ENCODE results near the gene AP4M1.

DNA sequence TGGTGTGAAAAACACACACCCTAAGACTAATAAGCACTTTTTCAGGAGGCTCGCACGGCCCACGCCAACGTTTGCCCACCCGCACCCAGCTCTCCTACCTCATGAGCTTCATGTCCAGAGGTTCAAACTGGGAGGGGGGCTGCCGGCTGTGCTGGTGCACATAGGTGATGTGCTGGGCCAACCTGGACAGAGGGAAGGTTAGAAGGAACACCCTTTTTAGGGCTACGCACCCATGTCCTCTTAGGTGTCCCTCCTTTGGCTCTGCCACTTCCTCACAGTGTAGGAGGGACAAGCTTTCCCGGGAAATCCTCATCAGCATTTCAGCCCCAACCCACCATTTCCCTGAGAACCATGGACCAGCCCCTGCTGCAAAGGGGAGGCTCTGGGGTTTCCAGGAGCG is 6.2 kb upstream of the AP4M1 start:
- TF ChIP-seq, protein P1, sequence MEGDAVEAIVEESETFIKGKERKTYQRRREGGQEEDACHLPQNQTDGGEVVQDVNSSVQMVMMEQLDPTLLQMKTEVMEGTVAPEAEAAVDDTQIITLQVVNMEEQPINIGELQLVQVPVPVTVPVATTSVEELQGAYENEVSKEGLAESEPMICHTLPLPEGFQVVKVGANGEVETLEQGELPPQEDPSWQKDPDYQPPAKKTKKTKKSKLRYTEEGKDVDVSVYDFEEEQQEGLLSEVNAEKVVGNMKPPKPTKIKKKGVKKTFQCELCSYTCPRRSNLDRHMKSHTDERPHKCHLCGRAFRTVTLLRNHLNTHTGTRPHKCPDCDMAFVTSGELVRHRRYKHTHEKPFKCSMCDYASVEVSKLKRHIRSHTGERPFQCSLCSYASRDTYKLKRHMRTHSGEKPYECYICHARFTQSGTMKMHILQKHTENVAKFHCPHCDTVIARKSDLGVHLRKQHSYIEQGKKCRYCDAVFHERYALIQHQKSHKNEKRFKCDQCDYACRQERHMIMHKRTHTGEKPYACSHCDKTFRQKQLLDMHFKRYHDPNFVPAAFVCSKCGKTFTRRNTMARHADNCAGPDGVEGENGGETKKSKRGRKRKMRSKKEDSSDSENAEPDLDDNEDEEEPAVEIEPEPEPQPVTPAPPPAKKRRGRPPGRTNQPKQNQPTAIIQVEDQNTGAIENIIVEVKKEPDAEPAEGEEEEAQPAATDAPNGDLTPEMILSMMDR (IDR thresholded peaks at IDR 0.05; ENCODE audit: low read length), result no peak
- TF ChIP-seq EZH2phosphoT487 (IDR thresholded peaks at IDR 0.05; ENCODE audit: low read length), result no peak

Data from MM.1S (cell line).